Stimulated activated effector memory CD8-positive, alpha-beta T cell treated with anti-CD3 and anti-CD28 coated beads, Interleukin-12 subunit alpha, Interleukin-12 subunit beta, amount 100 ng/mL, for 72 hours (primary cell): Measurements from ENCODE around the gene NSMCE1.
A peak's percentile ranks its signal among the peaks of the same experiment; 100 is the strongest.
"Not testable (repeated sequence)": the region's sequence is repeated elsewhere in the genome, so short reads cannot be mapped to it uniquely, and the experiment has no call there.

Source experiments
- ATAC-seq: fragments of 150-1000 bp; cut with Tn5 transposase; 2 replicates; pipeline ENCODE4 v1.10.0; 2021
- DNase-seq, 2 donors: peaks; one replicate each; pipeline ENCODE4 v3.0.0; 2021 to 2022; ENCODE audit warnings: low spot score in 2 of 2
- H3K27ac Mint-ChIP-seq: one replicate; pipeline ENCODE4 v1.8.0; 2022; ENCODE audit warnings: mild to moderate bottlenecking, mixed read lengths
- H3K36me3 Mint-ChIP-seq: one replicate; pipeline ENCODE4 v1.8.0; 2022; ENCODE audit warnings: mild to moderate bottlenecking, mixed read lengths
- H3K4me1 Mint-ChIP-seq: one replicate; pipeline ENCODE4 v1.8.0; 2022; ENCODE audit warnings: mixed read lengths
- H3K4me3 Mint-ChIP-seq: one replicate; pipeline ENCODE4 v1.8.0; 2022; ENCODE audit warnings: mild to moderate bottlenecking, mixed read lengths
- H3K9me3 Mint-ChIP-seq: one replicate; pipeline ENCODE4 v1.8.0; 2022; ENCODE audit warnings: mixed read lengths

NSMCE1 gene

GRCh38 chr16:27308792-27309191 is 40.2 kb upstream of the NSMCE1 start:
- no peak for DNase-seq
- no peak for ATAC-seq
- H3K36me3 Mint-ChIP-seq, result peaks cover 13% of the 10 kb centered on the region
- peaks cover 3% of the 10 kb centered on the region for H3K9me3 Mint-ChIP-seq
- no peak overlapping the region for H3K27ac Mint-ChIP-seq
- H3K4me1 Mint-ChIP-seq, result peaks cover 25% of the 10 kb centered on the region
- no peak overlapping the region for H3K4me3 Mint-ChIP-seq

- DNase-seq (no peak), ATAC-seq (no peak)
- peaks cover 3% of the 10 kb centered on the region for H3K9me3 Mint-ChIP-seq
- no peaks in the 10 kb centered on the region for H3K36me3 Mint-ChIP-seq
- peaks cover 8% of the 10 kb centered on the region for H3K4me1 Mint-ChIP-seq
- H3K27ac Mint-ChIP-seq, result no peak overlapping the region
- H3K4me3 Mint-ChIP-seq, result no peak overlapping the region
Measured at GRCh38 chr16:27305839-27306442, 37.4 kb upstream of the NSMCE1 start.

DNA sequence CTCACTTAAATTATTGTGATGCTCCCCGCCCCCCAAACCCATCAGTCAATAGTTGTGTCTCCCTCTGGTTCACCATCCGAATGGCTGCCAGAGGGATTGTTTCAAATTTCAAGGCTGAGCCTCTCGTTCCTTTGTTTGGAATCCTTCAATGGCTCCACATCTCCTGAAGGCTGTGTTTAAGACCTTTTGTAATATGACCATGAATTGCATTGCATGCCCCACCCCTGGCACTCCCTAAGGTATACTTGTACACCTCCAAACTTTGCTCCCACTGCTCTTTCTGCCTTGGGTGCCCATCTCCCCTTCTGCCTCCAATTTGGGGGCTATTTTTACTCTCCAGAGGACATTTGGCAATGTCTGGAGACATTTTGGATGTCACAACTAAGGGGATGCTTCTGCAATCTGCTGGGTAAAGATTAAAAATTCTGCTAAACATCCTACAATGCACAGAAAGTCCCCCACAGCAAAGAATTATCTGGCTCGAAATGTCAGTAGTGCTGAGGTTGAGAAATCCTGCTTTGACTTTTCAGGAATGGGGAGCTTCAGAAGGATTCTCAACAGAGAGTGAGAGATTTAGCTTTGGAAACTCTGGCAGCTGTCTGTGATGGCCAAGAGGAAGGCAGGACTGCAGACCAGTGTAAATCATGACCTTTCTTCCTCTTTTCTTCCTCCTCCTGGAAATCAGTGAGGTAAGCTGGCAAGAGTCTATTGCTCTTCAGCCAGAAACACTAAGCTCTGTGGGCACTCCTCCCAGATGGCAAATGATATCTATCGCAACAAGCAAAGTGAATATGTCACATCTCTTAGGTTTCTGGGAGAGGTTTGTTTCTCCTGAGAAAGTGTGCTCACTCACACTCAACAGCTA is 36.5 kb upstream of the NSMCE1 start:
- Mint-ChIP-seq H3K36me3 (no peaks in the 10 kb centered on the region), H3K4me1 (peaks cover 8% of the 10 kb centered on the region), H3K4me3 (no peak overlapping the region), H3K27ac (no peak overlapping the region), H3K9me3 (peaks cover 3% of the 10 kb centered on the region)
- DNase-seq, result no peak
- no peak for ATAC-seq

GRCh38 chr16:27304102-27304501 is 35.5 kb upstream of the NSMCE1 start:
- Mint-ChIP-seq H3K27ac (no peak overlapping the region), H3K36me3 (no peaks in the 10 kb centered on the region), H3K9me3 (peaks cover 3% of the 10 kb centered on the region), H3K4me3 (no peak overlapping the region), H3K4me1 (peaks cover 8% of the 10 kb centered on the region)
- ATAC-seq (no peak), DNase-seq (no peak)

GRCh38 chr16:27303256-27304100 is 34.9 kb upstream of the NSMCE1 start:
- Mint-ChIP-seq H3K4me3 (no peak overlapping the region), H3K4me1 (peaks cover 8% of the 10 kb centered on the region), H3K9me3 (peaks cover 3% of the 10 kb centered on the region), H3K27ac (no peak overlapping the region), H3K36me3 (no peaks in the 10 kb centered on the region)
- ATAC-seq, result no peak
- no peak for DNase-seq

GRCh38 chr16:27302126-27302525 is 33.6 kb upstream of the NSMCE1 start:
- no peak overlapping the region for H3K27ac Mint-ChIP-seq
- no peak overlapping the region for H3K4me3 Mint-ChIP-seq
- no peak for DNase-seq
- no peaks in the 10 kb centered on the region for H3K36me3 Mint-ChIP-seq
- peaks cover 3% of the 10 kb centered on the region for H3K9me3 Mint-ChIP-seq
- ATAC-seq, result no peak
- H3K4me1 Mint-ChIP-seq, result peaks cover 8% of the 10 kb centered on the region

DNA sequence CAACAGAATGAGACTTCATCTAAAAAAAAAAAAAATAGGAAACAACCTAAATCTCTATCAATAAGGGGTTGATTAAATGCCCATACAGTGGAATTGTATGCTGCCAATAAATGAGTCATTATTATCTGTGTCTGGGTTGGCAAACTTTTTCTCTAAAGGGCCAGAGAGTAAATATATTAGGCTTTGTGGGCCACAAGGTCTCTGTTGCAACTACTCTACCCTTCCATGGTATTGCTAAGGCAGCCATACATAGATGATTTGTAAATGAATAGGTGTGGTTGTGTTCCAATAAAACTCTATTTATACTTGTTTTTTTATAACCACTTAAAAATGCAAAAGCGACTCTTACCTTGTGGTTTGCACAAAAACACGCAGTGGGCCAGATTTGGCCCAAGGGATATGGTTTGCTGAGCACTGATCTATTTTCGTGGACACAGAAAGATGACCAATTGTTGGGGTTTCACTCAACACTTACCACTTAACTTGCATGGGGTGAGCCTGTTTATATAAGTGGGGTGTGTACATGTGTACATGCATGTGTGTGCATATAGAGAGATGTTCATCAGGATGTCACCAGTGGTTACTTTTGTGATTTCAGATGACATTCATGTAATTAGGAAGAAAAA is 32.8 kb upstream of the NSMCE1 start:
- Mint-ChIP-seq H3K4me1 (peaks cover 8% of the 10 kb centered on the region), H3K36me3 (no peaks in the 10 kb centered on the region), H3K9me3 (no peaks in the 10 kb centered on the region), H3K4me3 (no peak overlapping the region), H3K27ac (no peak overlapping the region)
- no peak for DNase-seq
- ATAC-seq, result no peak

DNA sequence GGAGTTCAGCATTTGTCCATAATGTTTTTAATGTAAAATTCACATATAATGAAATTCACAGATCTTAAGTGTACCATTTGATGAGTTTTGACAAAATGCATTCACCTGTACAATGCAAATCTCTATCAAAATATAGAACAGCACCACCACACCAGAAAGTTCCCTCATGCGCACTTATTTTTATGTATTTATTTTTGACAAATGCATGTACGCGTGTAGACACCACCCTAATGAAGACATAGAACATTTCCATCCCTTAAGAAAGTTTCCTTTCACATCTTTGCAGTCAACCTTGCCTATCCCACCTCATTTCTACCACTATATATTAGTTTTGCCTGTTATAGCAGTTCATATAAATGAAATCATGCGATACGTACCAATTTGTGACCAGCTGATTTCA is 29.6 kb upstream of the NSMCE1 start:
- ATAC-seq, result no peak
- Mint-ChIP-seq H3K9me3 (no peaks in the 10 kb centered on the region), H3K4me1 (no peaks in the 10 kb centered on the region)

GRCh38 chr16:27293343-27293742 is 24.8 kb upstream of the NSMCE1 start:
- ATAC-seq (no peak), DNase-seq (no peak)
- Mint-ChIP-seq H3K36me3 (no peaks in the 10 kb centered on the region), H3K27ac (no peak overlapping the region), H3K9me3 (no peaks in the 10 kb centered on the region), H3K4me3 (no peak overlapping the region), H3K4me1 (no peaks in the 10 kb centered on the region)

More for the DNA sequence above, 29.6 kb upstream of the NSMCE1 start:
- no peak for DNase-seq
- Mint-ChIP-seq H3K27ac (no peak overlapping the region), H3K4me3 (no peak overlapping the region), H3K36me3 (no peaks in the 10 kb centered on the region)

DNA sequence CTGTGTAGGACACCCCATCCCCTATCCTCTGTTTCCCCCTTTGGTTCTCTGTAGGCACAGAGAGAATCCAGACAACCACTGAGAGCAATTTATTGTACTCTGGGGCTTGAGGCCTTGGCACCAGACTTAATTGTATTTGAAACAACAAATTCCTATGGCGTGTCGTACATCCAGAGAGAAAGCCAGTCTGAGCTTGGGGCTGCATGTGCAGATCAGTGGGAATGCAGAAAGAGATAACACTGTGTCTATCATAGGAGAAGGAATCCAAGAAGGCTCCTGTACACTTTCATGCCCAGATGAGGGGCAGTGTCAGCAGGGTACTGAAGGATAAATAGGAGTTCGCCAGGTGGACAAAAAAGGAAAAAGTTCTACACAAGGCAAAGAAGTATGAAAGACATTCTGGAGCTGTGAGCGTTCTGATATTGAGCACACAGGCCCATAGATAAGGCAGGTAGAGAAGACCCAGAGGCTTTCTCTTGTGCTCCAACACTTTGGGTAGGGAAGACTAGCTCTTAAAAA is 23.2 kb upstream of the NSMCE1 start:
- H3K9me3 Mint-ChIP-seq, result no peaks in the 10 kb centered on the region
- H3K4me1 Mint-ChIP-seq, result no peaks in the 10 kb centered on the region
- no peaks in the 10 kb centered on the region for H3K36me3 Mint-ChIP-seq
- no peak for DNase-seq
- no peak for ATAC-seq
- H3K27ac Mint-ChIP-seq, result no peak overlapping the region
- no peak overlapping the region for H3K4me3 Mint-ChIP-seq

GRCh38 chr16:27291106-27291505 is 22.5 kb upstream of the NSMCE1 start:
- H3K27ac Mint-ChIP-seq, result no peak overlapping the region
- H3K36me3 Mint-ChIP-seq, result no peaks in the 10 kb centered on the region
- ATAC-seq (no peak), DNase-seq (no peak)
- no peak overlapping the region for H3K4me3 Mint-ChIP-seq
- H3K4me1 Mint-ChIP-seq, result peaks cover 3% of the 10 kb centered on the region
- H3K9me3 Mint-ChIP-seq, result no peaks in the 10 kb centered on the region

GRCh38 chr16:27290562-27290961 is 22.0 kb upstream of the NSMCE1 start:
- H3K36me3 Mint-ChIP-seq, result peaks cover 3% of the 10 kb centered on the region
- no peak for ATAC-seq
- no peaks in the 10 kb centered on the region for H3K9me3 Mint-ChIP-seq
- H3K4me3 Mint-ChIP-seq, result no peak overlapping the region
- H3K4me1 Mint-ChIP-seq, result peaks cover 9% of the 10 kb centered on the region
- H3K27ac Mint-ChIP-seq, result no peak overlapping the region
- DNase-seq, result no peak

DNA sequence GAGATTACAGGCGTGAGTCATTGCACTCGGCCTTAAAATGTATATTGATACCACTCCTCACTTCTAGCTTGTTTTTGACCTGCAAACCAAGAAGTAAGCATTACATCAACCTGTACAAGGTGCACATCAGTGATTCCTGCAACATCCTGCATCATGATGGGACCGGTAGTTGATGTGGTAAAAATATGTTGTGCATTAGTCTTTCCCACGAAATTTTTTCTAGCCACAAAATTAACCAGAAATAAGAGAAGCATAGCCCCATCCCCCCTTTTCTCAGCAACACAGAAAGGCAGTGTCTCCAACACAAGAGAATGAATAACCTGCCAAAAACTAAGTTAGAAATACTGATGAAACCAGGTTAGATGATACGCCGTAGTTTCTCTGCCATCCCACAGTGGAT is 21.1 kb upstream of the NSMCE1 start:
- H3K36me3 Mint-ChIP-seq, result peaks cover 7% of the 10 kb centered on the region
- peaks cover 17% of the 10 kb centered on the region for H3K4me1 Mint-ChIP-seq
- H3K9me3 Mint-ChIP-seq, result no peaks in the 10 kb centered on the region
- DNase-seq (no peak), ATAC-seq (no peak)
- H3K27ac Mint-ChIP-seq, result no peak overlapping the region
- H3K4me3 Mint-ChIP-seq, result no peak overlapping the region

DNA sequence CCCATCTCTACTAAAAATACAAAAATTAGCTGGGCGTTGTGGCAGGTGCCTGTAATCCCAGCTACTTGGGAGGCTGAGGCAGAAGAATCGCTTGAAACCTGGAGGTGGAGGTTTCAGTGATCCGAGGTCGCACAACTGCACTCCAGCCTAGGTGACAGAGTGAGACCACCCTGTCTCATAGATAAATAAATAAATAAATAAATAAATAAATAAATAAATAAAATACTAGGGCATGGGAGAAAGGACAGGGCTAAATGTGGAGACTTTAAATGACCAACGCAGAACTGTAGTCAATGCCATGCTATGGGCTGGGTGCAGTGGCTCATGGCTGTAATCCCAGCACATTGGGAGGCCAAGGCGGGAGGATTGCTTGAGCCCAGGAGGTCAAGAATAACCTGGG is 19.7 kb upstream of the NSMCE1 start:
- not testable (repeated sequence) for ATAC-seq, H3K36me3 Mint-ChIP-seq, H3K9me3 Mint-ChIP-seq, H3K4me3 Mint-ChIP-seq, H3K27ac Mint-ChIP-seq, DNase-seq
- H3K4me1 Mint-ChIP-seq, result peaks cover 31% of the 10 kb centered on the region

DNA sequence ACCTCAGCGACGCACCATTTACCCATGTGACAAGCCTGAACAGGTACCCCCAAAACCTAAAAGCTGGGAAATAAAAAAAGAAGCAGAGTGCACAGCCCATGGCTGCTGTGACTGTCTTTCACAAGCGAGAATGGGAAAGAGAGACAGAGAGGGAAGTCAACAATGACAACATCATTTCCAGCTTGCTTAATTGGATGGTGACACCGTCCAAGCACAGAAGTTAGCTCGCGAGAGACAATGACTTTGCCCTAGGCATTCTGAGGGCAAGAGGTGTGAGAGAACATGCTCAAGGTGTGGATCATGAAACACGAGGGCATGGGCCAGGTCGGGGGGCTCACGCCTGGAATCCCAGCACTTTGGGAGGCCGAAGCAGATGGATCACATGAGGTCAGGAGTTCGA is 19.3 kb upstream of the NSMCE1 start:
- no peak overlapping the region for H3K4me3 Mint-ChIP-seq
- H3K4me1 Mint-ChIP-seq, result peaks cover 35% of the 10 kb centered on the region
- ATAC-seq, result no peak
- H3K9me3 Mint-ChIP-seq, result no peaks in the 10 kb centered on the region
- no peak for DNase-seq
- H3K27ac Mint-ChIP-seq, result peak overlapping the region; percentile 65
- peaks cover 7% of the 10 kb centered on the region for H3K36me3 Mint-ChIP-seq
